ENCODE measurements around the gene ADARB2.
A peak's percentile ranks its signal among the peaks of the same experiment; 100 is the strongest.

The ADARB2 gene

DNA sequence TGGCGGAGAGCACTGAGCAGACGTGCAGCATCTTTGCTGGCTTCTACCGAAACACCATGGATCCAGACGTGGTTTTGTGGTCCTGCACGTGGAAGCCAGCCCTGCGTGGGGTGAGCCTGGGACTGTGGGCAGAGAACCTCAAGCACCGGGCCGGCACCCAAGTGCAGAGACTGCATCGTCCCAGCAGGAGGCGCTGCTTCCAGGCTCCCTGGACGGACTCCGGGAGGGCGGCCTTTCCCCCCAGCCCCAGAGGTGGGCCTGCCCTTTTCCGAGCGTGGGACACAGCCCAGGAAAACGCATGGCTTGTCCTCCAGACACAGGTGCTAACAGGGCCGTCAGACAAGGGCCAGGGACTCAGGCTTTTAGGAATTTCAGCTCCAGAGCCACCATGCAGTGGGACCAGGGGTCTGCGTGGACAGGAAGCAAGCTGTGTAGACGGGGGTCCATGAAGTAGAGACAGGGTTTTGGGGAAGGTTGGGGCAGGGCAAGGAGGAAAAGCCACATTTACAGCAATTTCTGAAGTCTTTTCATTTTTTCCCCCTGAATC is 377.2 kb downstream of the ADARB2 start:
- no peak for DNase-seq (ENCODE audit: low read depth in 1 of 2, low spot score in 1 of 2)
- TF ChIP-seq REST (IDR thresholded peaks at IDR 0.05; ENCODE audit: insufficient replicate concordance, low read depth): no peak
- Histone ChIP-seq H3K27ac (replicated peaks) (no peak overlapping the region), H3K27me3 (ENCODE audit: insufficient read depth, poor library complexity, severe bottlenecking) (no peaks in the 10 kb centered on the region), H3K4me3 (replicated peaks; ENCODE audit: insufficient read depth, low read length) (no peak overlapping the region)

DNA sequence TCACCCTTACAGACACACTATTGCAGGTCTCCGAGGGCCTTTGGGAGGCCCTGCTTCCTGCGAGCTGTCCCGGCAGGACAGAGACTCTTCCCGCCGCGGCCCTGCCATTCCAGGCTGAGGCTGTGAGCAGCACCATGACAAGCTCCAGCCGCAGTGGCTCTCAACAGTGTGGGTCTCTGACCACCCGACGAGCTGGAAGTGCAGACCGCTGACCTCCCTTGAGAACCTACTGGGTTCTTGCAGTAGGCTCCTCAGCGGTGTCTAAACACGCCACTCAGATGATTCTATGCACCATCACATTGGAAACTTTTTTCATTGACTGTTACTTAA is 377.7 kb downstream of the ADARB2 start:
- H3K27ac ChIP-seq (replicated peaks): no peak overlapping the region

GRCh38 chr10:1358860-1359625 is 378.3 kb downstream of the ADARB2 start:
- no peak for TF ChIP-seq SPI1 (IDR thresholded peaks at IDR 0.05; ENCODE audit: borderline replicate concordance, low read depth)
- no peak for TF ChIP-seq CTCF (IDR thresholded peaks at IDR 0.05; ENCODE audit: insufficient read depth, low read length)
- TF ChIP-seq GABPA (IDR thresholded peaks at IDR 0.05; ENCODE audit: low read depth): no peak
- no peak for TF ChIP-seq REST (IDR thresholded peaks at IDR 0.05; ENCODE audit: insufficient replicate concordance, low read depth)
- Histone ChIP-seq H3K27me3 (ENCODE audit: insufficient read depth, poor library complexity, severe bottlenecking) (no peaks in the 10 kb centered on the region), H3K4me3 (replicated peaks; ENCODE audit: insufficient read depth, low read length) (no peak overlapping the region), H3K27ac (replicated peaks) (no peak overlapping the region)
- DNase-seq (ENCODE audit: low read depth in 1 of 2, low spot score in 1 of 2): peak in 1 of 2 experiments; percentile 4

More for the DNA sequence above, 377.7 kb downstream of the ADARB2 start:
- no peaks in the 10 kb centered on the region for H3K27me3 ChIP-seq (ENCODE audit: insufficient read depth, poor library complexity, severe bottlenecking)
- DNase-seq (ENCODE audit: low read depth in 1 of 2, low spot score in 1 of 2): no peak
- TF ChIP-seq CTCF (IDR thresholded peaks at IDR 0.05; ENCODE audit: insufficient read depth, low read length) (no peak), GABPA (IDR thresholded peaks at IDR 0.05; ENCODE audit: low read depth) (no peak), POLR2AphosphoS5 (IDR thresholded peaks at IDR 0.05; ENCODE audit: low read depth) (no peak), REST (IDR thresholded peaks at IDR 0.05; ENCODE audit: insufficient replicate concordance, low read depth) (no peak), SPI1 (IDR thresholded peaks at IDR 0.05; ENCODE audit: borderline replicate concordance, low read depth) (no peak)
- H3K4me3 ChIP-seq (replicated peaks; ENCODE audit: insufficient read depth, low read length): no peak overlapping the region

Data from HL-60 (cell line).